HG02759 (cell line): ENCODE measurements around the gene SEMA3D.

Source experiments
- ATAC-seq: cut with Tn5 transposase; IDR thresholded peaks from one replicate; pipeline ENCODE4 v1.9.1; 2021; ENCODE audit warnings: mild to moderate bottlenecking, moderate library complexity; ENCODE audit not compliant: unreplicated experiment

Gene SEMA3D

DNA sequence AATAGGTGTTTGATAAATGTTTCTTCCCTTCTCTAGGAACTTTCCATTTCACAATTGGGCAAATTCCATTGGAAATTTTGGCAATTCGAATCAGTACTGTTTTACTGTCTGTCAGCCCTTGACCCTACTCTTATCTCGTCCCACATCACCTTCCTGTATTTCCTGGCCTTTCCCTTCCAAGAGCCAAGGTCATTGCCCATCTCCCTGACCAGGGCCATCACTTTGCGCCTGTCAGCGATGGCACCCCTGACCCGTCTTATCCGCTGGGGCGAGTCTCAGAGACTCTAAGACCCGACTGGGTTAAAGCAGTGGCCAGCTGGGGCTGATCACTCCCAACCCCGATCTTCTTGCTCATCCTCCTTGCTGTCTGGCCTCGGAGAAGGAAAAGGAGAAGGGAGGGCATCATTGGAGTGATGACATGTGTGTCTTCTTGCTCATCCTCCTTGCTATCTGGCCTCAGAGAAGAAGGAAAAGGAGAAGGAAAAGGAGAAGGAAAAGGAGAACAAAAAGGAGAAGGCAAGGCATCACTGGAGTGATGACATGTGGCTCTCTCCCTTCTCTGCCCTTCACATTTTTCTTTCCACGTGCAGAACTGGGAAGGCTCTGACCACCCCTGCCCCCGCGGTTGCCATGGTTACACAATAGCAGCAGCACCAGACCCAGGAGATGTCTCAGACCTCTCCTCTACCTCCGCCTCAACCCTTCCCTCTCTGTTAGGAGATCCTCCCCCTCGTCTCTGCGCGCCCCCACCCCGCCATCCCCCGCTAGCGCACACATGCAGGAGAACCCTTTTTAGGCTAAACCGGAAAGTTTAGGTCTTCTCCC, 2.0 kb downstream of the SEMA3D start:
- no peak for ATAC-seq

DNA sequence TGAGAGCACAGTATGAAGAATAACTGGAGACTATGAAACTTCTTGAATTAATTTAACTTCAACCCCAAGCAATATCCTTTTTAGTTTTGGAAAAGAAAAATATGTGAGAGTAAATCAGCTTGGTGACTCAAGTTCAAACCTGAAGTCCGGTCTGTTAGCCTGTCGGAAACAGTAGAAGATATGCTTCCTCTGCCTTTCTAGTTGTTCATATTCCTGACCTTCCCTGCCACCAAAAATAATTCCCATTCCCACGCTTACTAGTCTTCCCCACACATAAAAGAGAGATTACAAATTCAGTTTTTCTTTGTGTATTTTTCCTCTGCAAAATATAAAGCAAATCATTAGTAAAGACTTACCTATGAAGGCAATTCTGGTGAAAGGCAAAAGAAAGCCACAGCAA, 3.6 kb downstream of the SEMA3D start:
- ATAC-seq, result no peak

DNA sequence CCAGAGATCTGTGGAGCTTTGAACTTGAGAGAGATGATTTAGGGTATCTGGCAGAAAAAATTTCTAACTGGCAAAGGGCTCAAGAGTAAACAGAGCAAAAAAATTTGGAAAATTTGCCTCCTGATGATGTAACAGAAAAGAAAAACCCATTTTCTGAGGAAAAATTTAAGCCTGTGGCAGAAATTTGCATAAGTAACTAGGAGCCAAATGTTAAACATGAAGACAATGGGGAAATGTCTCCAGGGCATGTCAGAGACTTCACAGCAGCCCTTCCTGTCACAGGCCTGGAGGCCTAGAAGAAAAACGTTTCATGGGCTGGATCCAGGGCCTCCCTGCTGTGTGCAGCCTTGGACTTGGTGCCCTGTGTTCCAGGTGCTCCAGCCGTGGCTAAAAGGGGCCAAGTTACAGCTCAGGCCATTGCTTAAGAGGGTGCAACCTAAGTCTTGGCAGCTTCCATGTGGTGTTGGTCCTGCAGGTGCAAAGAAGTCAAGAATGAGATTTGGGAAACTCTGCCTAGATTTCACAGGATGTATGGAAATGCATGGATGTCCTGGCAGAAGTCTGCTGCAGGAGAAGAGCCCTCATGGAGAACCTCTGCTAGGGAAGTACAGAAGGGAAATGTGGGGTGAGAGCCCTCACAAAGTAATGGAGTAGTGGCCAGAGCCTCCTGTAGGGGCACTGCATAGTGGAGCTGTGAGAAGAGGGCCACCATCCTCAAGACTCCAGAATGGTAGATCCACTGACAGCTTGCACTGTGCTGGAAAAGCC, 8.1 kb downstream of the SEMA3D start:
- ATAC-seq, result no peak

DNA sequence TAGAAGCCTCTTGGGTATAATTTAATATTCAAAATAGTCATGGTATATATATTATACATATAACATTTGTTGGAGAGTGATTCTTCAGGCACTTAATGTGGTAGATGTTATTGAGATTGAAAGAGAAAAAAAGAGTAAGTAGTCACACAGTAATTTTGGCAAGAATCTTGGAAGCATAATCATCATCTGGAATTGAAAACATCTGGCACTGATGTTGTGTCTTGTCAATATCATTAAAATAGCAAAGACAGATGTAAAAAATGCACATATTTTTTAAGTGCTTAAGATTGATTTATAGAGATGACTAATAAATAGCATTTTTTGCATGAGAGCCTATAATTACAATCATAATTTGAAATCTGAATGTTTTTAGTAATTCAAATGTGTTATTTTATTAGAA, 9.5 kb downstream of the SEMA3D start:
- ATAC-seq, result no peak

DNA sequence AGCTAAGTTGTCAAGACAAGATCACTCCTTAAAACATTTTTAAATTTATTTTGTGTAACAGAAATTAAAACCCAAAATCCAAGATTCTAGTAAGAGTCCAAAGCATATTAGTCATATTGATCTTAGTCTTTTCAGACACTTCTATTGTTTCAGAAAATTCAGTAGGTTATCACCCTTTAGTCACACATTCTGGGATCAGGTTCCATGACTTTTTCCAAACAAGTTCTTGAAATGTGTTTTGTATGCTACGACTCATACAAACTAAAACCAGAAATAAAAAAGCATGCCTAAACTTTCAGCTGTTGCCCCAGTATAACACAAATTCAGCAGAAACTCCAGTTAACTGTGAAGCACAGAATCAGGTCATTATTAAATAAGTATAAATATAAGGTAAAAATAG, 10.7 kb downstream of the SEMA3D start:
- no peak for ATAC-seq

DNA sequence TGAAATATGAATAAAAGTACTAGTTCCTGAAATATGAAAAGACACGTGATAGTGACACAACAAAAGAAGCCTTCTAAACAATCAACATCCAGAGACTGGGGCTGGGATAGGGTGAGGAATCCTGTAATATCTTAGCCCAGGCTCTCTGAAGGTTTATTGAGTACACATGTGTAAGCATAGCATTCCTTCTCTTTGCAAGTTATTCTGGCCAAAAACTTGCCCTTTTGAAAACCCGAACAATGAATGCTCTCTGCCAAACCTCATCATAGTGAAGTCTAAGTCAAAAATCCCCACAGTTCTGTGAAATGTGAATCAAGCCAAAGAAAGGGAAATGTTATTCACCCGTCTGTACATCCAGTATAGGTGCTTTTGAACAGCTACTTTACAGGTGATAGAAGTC, 11.6 kb downstream of the SEMA3D start:
- no peak for ATAC-seq

DNA sequence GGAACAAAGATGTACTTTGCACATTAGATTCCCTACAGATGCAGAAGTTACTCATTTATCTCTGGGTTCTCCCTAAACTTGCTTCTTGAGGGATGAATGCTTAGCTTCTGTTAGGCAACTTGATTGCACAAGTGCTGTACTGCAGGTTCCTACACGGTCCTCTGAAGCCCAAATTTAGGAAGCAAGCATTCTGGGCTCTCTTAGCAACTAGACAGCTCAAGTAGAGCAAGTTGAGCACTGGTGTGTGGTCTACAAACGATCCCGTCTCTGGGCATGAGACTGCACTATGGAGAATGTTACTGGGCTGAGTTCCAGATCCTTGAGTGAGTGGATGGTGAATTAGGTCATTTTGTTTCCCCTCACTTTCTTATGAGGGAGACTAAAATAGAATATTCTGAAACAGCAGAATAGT, 14.3 kb downstream of the SEMA3D start:
- no peak for ATAC-seq

DNA sequence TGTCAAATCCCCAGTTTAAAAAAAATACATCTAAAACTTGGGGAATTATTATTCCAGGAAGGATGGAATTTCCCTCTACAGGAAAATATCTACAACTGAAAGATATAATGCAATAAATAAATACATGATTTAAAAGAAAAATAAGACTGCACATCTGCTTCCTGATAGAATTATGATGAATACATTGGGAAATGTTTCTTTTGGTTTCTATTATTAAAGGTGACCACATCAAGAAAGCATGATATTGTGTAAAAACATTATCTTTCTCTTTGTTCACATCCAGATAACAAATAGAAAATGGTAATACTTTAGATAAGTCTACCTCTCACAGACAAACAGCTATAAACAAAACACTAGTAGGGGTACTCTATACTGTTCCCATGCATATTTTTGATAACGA, 19.2 kb downstream of the SEMA3D start:
- no peak for ATAC-seq

DNA sequence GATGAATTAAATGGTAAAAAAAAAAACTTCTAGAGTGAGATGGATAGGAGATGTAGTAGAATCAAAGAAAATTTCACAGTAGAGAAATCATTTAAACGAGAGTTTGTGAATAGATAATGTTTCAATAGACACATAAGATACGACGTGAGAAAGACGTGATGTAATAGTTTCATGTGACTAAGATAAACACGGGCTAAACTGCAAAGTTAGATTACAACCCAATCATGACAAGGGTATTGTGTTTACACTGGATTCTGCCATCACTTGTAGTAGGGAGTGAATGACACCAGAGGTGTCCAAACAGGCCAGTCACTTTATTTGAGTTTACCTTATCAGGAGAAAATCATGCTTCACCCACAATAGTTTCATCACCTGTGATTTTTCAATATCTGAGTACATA, 21.6 kb downstream of the SEMA3D start:
- no peak for ATAC-seq

DNA sequence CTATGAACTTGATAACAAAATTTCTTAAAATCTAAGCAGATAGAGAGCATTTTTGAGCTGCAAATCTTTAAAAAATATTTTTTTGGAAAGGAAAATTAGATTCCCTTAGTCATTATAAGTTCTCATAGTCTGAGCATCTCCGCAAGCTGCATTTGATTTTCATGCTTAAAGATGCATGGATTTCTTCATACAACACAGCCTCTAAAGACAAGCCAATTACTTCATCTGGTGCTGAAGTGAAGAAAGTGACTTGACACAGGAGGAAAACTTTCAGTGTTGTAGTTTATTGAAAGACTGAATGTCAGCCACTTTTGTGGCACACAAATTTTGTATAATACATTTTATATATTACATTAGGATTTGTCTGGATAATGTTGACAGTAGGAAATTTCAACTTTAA, 22.5 kb downstream of the SEMA3D start:
- ATAC-seq, result no peak

DNA sequence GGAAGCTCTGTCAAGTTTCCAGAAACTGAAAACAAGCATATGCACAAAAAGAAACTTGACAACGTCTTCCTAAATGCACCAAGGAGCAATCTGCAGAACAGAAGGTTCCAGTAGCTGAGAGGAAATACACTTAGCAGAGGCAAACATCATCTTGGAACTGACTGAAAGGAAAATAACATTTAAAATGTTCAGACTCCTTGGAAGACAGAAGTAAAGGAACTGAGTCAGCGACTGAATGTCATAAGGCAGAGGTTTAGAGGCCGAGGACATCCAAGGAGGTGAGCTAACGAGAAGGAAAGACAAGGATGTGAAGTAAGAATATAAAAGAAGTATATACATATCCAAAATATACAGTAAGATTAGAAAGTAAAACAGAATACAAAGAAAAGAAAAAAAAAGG, 24.1 kb downstream of the SEMA3D start:
- ATAC-seq, result no peak

DNA sequence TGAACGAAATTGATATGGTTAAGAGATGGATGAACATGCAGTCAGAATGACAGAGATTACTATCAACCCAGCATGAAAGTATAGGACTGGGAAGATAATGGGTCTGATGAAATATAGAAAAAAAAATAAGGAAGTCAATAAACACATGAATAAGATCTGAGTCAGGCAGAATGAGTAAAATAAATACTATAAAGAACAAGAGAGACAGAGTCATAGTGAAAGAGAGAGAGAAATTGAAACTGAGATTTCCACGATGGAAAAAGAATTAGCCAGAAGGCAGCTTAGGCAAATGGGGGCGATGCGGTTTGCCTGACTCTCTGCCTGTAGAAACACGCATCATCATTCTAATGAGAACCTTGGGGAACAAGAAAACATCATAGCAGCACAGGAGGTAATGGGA, 26.6 kb downstream of the SEMA3D start:
- peak; percentile 87 for ATAC-seq

DNA sequence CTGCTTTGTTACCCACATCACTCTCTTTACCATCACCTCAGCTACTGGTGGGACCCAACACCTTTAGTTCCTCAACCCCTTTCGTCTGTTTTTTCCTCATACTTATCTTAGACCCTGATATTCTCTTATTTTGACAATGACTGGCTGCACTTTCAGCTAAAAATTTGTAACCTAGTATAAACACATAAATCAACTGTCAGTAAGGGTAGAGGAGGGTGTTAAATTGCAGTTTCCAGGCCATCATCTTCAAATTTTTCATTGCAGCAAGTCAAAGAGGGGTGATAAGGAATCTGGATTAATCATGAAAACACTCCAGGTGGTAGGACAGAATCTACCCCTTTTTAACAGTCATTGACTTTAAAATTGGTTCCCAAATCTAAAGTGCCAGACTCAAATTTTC, 27.9 kb downstream of the SEMA3D start:
- no peak for ATAC-seq

DNA sequence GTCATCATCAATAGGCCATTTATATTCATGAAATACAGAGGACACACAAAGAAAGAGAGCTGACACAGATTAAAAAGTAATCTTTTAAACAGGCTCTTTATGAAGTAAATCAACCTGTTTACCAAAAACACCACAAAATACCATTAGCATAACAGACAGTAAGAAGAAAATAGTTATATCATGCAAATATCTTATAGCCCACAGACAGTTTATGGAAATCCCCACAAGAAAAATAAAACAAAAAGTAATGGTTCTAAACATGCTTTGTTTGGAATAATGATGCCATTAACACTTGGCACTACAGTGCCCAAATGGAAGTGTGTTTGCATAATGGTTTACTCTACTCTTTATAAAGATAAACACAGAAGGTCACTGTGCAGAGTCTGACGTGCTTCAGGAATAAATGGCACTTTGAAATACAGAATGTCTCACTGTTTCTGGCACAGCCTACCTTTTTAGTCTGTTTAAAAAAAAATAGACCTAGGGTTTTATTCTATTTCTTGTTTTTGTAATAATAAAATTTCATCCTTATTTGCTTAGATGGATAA, 30.1 kb downstream of the SEMA3D start:
- no peak for ATAC-seq

DNA sequence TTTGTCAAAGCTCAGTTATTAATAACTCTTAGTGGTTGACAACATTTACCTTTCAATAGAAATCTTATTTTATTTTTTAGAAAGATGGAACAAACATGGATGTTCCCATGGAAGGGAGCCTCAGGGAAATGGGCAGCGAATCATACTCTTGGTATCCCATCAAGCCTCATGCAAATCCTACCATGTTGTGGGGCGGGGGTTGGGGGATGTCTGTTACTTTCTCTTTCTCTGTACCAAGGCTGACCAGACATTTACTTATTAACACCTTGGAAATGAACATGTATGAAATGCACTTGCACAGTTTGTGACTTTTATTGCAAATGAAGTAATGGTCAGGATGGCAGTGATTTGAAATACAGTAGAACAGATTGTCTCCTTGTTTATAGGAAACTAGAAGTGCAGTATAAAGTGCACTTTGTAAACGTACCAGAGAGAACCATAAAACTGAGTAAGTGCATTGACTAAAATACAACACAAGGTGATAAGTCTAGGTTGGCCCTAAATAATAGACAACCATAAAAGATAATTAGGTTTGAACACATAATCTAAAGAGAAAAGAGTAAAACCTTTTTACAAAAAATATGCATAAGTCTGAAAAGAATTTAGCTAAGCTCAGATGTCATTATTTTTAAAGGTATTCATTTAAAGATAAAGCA, 32.4 kb downstream of the SEMA3D start:
- no peak for ATAC-seq

DNA sequence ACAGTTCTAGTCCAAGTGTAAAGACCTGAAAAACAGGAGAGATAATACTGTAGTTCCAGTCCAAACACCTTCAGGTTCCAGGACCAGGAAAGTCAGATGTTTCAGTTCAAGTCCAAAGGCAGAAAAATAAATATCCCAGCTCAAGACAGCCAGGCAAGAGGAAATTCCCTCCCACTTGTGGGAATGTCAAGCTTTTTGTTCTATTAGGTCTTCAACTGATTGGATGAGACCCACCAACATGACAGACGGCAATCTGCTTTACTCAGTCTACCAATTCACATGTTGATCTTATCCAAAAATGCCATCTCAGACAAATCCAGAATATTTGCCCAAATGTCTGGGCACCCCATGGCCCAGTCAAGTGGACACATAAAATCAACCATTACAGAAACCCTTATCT, 33.1 kb downstream of the SEMA3D start:
- ATAC-seq, result no peak

DNA sequence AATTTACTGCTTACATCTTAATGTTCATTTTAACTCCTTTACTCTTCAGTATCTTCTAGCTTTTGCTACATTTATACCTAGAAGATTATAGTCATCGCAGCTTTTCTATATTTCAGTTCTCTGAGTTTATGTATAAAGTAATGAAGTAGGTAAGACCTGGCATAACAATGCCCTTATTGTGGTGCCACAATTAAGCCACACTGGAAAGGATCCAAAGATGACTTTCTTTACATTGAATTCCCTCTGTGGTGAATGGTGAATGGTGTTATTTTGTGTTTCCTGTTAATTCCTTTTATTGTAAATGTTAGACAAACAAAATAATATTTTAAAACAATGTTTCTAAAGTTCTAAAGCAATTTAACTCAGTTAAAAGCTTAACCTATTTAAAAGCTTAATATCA, 36.2 kb downstream of the SEMA3D start:
- no peak for ATAC-seq

DNA sequence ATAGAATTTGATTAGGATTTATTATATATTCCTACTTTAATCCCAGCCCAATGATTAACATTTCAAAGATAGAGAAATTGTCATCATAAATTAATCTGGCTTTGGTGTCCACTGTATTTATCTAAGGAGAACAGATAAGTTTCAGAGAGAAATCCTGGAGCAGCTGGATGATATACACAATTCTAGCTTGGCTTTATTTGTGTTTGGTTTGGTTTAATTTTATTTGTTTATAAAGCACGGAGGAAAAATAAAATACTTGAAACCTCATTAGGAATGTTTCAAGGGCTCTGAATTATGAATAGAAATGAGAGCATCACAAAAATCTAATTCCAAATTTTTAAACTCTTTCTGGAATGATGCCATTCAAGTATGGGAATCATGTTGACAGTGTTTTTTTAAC, 42.1 kb downstream of the SEMA3D start:
- ATAC-seq, result no peak

DNA sequence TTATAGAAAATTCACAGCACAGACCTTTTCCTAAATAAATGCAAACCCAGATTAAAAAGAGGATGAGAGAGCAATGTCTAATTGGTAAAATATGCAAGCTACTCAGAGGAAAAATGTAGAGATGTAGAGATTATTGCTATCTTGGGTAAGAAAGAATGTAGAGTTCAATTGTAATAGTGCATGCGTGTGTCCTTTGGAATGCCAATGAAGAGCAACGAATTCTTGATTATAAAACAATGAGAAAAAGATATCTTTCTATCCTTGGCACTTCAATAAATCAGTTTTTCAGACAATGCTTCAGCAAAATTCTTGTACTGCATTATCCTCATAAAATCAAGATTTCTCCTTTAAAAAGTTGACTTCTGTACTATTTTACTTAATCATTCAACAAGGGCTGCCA, 50.9 kb downstream of the SEMA3D start:
- ATAC-seq, result no peak

DNA sequence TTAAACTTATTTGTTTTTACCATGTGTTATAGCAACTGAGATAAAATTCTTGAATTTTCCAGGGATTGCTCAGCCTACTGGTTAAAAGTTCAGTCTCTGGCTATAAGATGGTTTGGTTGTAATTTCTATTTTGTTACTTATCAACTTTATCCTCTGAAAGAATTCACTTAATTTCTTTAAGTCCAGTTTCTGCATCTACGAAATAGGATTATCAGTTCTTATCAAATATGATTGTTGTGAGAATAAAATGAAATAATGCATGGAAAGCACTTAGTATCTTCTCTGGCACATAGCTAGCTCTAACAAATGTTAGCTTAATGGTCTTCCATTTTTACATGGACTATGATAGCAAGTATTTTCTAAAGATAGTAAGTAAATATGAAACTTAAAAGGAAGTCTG, 53.3 kb downstream of the SEMA3D start:
- no peak for ATAC-seq

DNA sequence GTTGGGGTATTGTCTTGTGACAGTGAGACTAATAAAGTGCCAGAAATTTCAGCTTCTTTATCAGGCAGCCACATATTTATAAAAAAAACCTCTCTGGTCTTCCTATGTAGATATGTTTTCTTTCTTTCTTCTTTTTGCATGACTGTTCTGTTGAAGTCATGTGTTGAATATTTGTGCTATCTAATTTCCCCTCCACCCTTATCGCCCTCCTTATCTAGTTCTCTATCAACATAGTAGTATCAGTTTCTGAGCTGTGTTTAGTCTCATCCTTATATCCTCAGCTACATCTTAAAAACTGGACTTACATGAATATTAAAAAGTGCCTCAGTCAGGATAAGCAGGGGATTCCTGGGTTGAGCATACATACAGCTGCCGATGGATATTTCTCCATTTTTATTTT, 53.9 kb downstream of the SEMA3D start:
- ATAC-seq, result no peak

DNA sequence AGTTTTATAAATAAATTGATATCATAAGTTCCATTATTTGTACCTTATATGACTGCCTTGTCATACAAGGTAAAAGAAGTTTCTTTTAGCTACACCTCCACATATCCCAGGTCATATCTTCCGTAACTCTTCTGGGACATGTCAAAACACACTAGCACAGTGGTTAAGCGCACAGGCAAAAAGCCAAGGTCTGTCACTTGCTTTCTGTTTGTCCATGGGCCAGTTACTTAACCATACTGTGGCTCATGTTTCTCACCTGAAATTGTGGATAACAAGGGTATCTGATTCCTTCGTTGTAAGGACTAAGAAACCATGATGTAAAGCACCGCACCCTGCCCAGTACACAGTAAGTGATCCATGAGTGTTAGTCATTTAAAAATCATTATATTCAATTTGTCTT, 56.2 kb downstream of the SEMA3D start:
- ATAC-seq, result no peak
